ENCODE data around the gene CCNL1.

The CCNL1 gene

GRCh38 chr3:157142315-157142714 is 17.6 kb downstream of the CCNL1 start:
- peak; percentile 42 for DNase-seq

- no peak for DNase-seq
Measured at GRCh38 chr3:157139938-157140534, 19.9 kb downstream of the CCNL1 start.

- peak; percentile 7 for DNase-seq
Measured at GRCh38 chr3:157136647-157137387, 23.1 kb downstream of the CCNL1 start.

GRCh38 chr3:157135671-157136396 is 24.1 kb downstream of the CCNL1 start:
- no peak for DNase-seq

- DNase-seq = no peak
Measured at GRCh38 chr3:157134620-157135191, 25.2 kb downstream of the CCNL1 start.

GRCh38 chr3:157133434-157134320 is 26.3 kb downstream of the CCNL1 start:
- no peak for DNase-seq

- no peak for DNase-seq
Measured at GRCh38 chr3:157132936-157133335, 27.0 kb downstream of the CCNL1 start.

- DNase-seq = no peak
Measured at GRCh38 chr3:157132341-157132740, 27.6 kb downstream of the CCNL1 start.

- DNase-seq = no peak
Measured at GRCh38 chr3:157131861-157132260, 28.1 kb downstream of the CCNL1 start.

- DNase-seq = peak; percentile 38
Measured at GRCh38 chr3:157130467-157131251, 29.3 kb downstream of the CCNL1 start.

GRCh38 chr3:157129803-157130466 is 30.0 kb downstream of the CCNL1 start:
- DNase-seq = no peak

GRCh38 chr3:157128771-157129681 is 30.9 kb downstream of the CCNL1 start:
- no peak for DNase-seq

- DNase-seq = peak; percentile 57
Measured at GRCh38 chr3:157127831-157128767, 31.8 kb downstream of the CCNL1 start.

GRCh38 chr3:157127268-157127667 is 32.7 kb downstream of the CCNL1 start:
- no peak for DNase-seq

- DNase-seq = no peak
Measured at GRCh38 chr3:157126365-157126764, 33.6 kb downstream of the CCNL1 start.

- DNase-seq = peak; percentile 65
Measured at GRCh38 chr3:157125101-157125500, 34.8 kb downstream of the CCNL1 start.

- DNase-seq = no peak
Measured at GRCh38 chr3:157123621-157124020, 36.3 kb downstream of the CCNL1 start.

GRCh38 chr3:157122832-157123427 is 37.0 kb downstream of the CCNL1 start:
- DNase-seq = no peak
